Activated T-cell treated with anti-CD3 and anti-CD28 coated beads, Interleukin-2, amount 50 U/mL, for 1 hour (primary cell): Measurements from ENCODE around the gene MIPEP.
"Not testable (repeated sequence)": the region's sequence is repeated elsewhere in the genome, so short reads cannot be mapped to it uniquely, and the experiment has no call there.

Source experiments
- DNase-seq: peaks from one replicate; pipeline ENCODE4 v3.0.0-alpha.2; 2020

MIPEP gene

DNA sequence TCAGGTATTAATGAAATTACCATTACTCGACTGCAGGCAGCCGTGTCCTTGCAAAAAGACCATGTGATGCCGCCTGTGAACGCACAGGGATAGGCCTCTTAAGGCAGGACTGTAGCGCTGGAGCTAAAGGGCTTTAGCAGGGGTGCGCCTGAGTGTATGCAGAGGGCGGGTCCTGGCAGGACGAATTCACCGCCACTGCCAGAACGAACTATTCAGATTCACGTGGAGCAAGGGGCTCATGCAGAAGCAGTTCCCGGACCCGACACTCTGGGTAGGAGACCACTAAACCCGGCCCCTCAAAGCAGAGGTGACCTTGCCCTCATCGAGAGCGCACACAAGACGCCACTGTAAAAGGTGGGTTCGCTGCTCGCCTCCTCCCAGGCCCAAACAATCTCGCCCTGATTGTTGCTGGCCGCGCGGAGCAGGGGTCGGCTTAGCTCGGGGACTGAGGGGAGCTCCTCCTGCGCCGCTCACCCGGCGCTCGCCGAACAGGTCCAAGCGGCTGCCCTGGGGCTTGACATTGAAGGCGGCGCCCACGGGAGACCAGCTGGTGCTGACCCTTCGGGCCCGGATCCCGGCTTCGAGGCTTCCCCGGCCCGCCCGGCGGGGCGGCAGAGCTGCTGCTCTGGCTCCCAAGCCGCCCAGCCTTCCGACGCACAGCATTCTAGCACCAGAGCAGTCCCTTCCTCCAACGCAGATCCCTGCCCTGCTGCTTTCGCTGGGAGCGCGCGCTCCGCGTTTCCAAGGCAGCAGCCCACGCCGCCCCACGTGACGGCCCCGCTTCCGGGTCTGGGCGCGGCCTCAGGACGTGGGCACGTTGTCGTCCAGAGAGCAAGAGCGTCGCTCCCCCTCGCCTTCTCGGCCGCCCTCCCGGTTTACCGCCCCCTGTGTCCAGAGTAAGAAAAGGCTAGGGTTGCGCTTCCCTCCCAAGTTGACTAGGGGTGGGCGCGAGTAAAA is at the start of gene MIPEP:
MIPEP (minus strand) TSS at position 743 of the 957 bp plus-strand sequence; CDS start at position 663, 80 bp downstream.
- peak; percentile 88 for DNase-seq

DNA sequence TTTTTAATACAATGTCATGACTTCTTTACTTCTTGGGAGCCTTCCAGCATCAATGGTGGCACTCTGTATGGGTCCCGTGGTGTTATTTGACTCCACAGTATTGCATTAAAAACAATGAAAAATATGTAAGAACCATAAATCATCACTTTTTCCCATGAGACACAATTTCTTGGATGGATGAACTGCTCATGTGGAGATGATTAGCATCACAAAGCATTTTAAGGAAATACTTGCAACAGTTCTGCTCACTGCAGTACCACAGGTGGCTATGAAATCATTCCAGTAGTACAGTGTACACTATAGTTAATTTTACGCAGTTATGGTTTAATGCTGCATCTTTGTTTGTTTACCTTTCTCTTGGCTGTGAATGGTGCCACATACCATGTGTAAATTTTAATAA is 45.3 kb upstream of the MIPEP start:
- no peak for DNase-seq

DNA sequence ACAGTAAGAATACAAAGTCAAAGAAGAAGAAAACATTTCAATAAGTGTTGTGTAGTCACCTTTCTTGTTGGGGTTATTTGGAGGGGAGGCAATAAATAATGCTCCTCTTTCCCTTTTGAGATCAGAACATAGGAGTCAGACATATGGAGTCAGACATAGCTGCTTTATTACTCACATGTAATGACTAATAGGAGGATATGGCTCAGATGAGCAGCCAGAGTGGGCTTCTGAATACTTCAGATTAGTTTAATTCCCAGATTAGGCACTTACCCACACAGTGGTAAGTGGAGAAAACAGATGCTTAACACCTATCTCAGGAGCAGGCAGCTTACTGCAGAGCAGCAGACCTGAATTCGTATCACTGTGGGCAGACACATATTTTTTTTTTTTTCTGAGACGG is 39.8 kb upstream of the MIPEP start:
- DNase-seq, result no peak

DNA sequence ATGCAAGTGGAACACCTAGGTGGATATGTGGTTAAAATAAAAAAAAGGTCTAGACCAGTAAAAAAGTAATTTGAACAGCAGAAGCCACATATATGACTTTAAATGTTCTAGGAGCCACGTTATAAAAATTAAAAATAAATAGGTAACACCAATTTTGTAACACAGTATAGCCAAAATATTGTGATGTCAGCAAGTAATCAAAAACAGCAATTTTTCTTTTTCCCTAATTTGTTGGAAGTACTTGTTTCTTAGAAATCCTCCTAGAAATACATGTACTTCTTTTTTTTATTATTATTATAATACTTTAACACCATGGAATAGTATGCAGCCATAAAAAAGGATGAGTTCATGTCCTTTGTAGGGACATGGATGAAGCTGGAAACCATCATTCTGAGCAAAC is 33.8 kb upstream of the MIPEP start:
- no peak for DNase-seq

DNA sequence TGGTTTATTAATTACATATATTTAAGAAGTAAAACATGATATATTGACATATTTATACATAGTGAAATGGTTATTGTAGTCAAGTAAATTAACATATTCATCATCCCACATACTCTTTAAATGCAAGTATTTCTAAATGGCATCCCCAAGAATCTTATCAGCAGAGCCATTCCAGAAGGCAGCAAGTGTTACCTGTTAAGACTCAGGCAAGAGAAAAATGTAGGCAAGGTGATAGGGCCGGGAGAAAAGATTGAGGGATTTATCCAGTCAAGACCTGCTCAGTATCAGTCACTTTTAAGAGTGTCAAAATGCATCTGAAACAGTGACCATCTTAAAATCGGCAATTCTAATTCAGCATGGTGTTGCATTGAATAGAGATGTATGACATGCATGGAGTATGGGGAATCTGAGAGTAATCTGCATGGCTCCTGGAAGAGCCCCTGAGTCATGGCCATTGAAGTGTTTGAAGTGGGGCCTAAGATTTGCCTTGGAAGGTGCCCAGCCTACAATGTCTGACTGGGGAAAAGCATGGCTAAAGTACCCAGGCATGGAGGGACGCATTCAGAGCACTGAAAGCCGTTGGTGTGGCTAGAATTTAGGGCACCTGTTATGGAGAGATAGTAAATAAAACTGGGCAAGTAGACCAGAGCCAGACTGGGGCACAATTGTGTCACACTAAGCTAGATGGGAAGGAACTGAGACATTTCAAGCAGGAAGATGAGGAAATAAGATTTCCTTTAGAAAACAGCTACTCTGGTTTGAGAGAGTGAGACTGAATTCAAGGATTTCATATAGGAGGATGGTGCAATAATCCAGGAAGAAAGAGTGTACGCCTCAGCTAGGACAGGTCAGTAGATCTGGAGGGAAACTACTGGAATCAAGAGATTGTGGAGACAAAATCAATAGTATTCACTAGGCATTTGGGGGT is 33.1 kb upstream of the MIPEP start:
- DNase-seq, result no peak

DNA sequence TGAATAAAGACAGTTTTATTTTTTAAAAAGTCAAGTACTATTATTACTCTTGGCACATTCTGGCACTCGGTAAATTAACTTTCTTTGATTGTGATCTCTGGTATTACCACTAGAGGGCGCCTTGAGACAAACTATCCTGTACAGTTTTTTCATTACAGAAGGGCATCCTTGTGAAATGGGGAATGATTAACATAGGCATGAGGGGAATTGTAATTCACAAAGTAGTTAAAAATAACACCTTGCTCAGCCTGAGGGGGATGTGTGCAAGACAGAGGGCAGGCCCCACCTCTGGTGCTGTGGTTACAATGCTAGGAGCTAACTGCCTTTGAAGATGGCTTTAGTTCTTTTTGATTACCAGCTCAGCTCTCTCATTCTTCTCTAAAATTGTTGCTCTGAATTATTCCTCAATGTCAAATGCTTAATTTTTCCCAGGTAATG is 32.3 kb upstream of the MIPEP start:
- DNase-seq, result no peak

DNA sequence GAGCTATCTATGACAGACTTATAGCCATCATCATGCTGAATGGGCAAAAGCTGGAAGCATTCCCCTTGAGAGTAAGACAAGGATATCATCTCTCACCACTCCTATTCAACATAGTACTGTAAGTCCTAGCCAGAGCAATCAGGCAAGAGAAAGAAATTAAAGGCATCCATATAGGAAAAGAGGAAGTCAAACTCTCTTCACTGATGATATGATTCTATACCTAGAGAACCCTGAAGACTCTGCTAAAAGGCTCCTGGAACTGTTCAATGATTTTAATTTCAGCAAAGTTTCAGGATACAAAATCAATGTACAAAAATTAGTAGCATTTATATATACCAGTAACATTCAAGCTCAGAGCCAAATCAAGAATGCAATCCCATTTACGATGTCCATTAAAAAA is 29.8 kb upstream of the MIPEP start:
- no peak for DNase-seq

DNA sequence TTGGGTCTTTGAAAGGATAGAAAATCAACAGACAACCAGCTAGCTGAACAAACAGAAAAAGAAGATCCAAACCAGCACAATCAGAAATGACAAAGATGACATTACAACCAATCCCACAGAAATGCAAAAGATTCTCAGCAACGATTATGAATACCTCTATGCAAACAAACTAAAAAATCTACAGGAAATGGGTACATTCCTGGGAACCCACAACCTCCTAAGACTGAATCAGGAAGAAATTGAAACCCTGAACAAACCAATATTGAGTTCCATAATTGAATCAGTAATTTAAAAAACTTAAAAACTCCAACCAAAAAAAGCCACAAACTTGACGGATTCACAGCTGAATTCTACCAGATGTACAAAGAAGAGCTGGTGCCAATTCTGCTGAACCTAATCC is 29.0 kb upstream of the MIPEP start:
- no peak for DNase-seq

DNA sequence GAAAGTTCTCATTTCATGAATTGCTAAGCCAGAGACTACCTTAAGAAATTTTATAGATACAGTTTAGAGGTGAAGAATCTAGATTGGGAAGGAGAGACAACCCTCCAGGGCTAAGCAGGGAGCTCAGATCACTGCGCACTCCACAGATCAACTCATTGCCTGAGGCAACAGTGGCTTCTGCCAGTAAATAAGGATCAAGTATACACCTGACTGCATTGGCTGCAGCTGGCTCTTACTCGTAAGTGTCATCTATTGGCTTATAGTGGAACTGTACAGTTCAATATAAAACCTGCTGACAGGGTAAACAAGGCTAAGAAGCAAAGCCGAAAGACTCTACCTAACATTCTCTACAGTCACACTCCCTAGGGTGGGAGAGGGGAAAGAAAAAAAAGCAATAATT is 26.1 kb upstream of the MIPEP start:
- DNase-seq, result no peak

DNA sequence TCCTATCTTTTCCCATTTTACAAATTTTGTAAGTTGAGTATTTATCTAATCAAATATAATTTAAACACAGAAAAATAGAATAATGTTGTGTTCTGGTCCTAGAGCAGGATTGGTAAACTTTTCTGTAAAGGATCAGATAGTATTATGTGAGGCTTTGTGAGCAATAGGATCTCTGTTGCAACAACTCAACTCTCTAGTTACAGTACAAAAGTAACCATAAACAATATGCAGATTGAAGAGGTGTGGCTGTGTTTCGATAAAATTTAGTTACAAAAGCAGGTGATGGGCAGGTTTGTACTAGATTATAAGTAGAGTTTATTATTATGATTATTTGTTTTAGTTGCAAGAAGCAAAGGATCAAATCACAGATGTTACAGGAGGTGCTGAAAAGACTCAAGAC is 23.3 kb upstream of the MIPEP start:
- DNase-seq, result no peak

DNA sequence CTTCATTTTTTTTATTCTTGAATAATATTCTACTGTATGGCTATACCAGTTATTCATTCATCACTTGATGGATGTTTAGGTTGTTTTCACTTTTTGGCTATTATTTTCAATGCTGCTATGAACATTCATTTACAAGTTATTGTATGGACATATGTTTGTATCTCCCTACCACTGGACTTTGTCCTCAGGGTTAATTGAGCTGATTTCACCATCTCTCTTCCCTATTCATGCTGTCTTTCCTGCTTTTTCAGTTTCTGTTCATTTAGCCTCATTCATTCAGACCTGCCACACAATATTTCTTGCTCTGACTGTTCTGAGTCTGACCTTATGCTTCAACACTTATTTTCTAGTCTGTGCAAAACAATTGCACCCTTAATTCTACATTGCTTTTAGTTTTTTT is 20.4 kb upstream of the MIPEP start:
- no peak for DNase-seq

DNA sequence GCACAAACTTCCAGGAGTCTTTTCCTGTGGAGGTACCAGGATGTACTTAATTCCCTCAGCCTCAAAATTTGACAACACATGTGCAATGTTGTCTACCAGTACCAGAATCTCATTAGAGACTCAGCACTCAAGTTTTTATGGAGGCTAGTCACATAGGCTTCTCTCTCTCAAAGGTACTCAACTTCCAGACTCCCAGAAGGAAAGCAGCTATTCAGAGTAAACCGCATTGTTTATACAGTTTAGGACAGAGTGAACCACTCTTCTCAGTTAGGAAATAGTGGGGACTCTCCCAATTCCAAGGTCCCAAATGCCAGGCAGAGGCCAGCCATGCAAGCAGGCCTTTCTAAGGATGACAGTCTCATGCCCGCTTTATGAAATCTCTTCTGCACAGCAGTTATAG is 16.6 kb upstream of the MIPEP start:
- DNase-seq, result no peak

DNA sequence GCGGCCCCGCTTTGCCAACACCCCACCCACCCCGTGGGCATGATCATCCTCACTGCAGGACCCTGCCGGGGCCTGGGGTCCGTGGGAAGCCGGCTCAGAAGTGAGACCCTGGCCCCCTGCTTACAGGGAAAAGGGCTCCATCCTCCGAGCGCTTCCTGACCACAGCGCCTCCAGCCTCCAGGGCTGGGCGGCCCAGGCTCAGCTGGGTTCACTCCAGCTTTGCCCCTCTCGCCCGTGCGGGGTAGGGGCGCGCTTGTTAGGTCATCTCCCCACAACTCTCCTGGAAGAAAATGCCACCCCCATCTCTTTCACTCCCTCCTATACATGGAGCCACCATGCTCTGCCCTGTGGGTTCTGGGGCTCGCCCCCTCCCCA is 14.7 kb upstream of the MIPEP start:
- no peak for DNase-seq

DNA sequence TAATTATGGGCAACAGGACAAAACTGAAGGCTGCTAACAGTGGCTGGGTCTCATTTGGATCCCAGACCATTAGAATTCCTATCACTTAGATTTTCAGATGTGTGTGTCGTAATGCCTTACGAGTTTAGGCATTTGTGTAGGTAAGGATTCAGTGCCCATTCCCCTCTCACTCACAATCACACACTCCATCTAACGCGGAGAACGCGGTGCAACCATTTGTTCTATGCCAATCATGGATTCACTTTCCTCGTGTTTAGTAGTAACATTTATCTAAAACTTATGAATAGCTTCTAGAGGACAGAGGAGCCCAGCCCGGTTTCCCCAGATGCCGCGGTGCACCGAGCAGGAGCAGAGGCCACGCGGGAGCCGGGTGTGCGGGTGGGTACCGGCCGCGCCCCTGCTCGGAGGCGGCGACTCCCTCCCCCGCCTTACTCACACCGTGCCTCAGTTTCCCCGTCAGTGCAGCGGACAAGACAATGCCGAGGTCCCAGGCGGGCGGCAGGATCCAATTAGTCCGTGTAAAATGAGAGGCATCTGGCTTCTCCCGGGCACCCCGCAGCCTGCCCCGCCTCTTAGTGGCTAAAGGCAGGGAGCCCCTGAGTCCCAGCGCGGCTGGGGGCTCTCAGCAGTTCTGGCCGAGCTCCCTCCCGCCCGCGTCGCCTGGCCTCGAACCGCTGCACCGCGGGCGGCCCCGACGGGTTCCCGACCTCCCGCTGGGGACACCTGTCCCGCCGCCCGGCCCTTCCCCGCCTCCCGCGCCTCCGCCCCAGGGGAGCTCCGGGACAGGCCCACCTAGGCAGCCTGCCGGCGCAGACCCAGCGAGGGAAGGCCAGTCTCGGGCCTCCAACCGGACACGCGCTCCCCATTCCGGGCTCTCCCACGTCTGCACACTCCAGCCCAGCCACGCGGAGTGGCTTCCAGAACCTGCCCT is 14.0 kb upstream of the MIPEP start:
- no peak for DNase-seq

DNA sequence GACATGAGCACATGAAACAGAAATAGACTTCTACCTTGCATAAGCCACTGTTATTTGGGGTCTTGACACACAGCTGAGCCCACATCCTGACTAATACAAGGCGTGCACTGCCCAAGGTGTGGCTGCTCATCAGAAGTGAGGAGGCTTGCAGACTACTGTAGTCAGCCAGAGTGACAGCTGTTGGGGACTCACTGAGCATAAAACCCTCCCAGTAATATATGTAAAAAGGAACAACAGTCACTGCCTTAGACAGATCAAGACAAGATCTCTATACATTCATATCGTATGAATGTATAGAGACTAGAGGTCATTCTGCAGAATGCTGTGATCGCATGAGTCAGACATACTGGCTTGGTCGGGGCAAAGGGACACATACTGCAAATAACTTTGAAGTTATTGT is 12.2 kb upstream of the MIPEP start:
- DNase-seq, result no peak

DNA sequence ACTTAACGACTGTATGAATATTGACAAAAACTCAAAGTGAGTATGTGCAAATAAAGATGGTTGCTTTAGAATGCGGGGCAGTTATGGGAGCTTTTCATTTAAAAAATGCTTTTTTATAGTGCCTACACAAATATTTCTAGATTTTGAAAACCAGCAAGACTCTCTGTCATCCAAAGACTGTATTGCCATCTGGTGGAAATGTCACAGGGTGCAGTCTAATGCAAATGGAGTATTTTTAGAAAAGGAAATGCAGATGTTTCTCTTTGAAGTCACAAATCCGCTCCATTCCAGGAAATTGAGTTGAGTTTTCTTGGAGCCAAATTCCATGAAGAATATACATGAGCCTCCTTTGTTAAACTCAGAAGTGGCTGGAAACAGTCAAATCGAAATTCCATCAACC is 10.4 kb upstream of the MIPEP start:
- DNase-seq, result no peak

DNA sequence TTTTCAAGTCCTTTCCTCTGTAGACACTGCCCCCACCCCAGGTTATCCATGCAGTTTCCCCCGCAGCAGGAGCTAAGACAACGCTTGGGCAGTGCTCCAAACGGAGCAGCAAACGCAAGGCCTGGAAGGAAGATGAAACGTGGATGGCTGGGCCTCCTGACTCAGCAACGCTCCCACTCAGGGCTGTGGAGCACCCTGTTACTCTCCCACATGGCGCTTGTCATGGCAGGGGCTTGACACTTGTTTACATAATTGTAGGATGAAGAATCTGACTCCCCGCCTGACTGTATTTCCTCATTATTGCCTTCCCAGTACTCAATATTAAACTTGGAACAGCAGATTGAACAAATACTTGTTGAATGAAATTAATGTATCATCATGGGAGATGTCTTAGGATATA is 8.9 kb upstream of the MIPEP start:
- DNase-seq, result no peak

DNA sequence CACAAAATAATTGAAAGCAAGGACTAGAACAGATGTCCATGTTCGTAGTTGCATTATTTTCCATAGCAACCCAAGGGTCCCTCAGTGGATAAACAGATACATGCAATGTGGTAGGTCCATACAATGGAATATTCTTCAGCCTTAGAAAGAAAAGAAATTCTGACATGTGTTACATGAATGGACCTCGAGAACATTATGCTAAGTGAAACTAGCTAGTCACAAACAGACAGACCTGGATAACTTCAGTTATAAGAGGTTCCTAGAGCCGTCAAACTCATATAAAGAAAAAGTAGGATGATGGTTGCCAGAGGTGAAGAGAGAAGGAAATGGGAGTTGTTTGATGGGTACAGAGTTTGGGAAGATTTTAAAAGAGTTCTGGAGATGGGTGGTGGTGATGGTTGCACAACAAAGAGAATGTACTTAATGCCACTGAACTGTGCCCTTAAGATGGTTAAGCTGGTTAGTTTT is 8.3 kb upstream of the MIPEP start, which contains the start of gene C1QTNF9B:
C1QTNF9B (minus strand) TSS at position 51 of the 468 bp plus-strand sequence.
- not testable (repeated sequence) for DNase-seq

DNA sequence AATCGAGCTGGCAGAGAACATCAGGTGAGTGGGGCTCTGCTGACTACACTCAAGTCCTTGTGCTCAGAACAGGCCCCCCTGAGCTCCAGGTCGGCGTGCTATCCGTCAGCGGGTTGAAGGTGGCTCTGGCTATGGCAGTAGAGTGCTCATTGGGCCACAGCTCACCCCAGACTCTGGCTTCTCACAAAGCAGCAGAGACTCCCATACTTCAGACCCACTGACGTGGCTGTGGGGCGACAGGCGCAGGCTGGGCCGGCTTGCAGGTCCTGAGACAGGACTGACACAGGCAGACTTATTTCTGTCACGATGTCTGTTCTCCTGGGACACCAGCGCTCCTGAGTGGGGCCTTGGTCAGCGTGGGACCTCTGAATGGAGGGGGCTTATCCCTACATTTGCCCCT is 5.5 kb upstream of the MIPEP start:
- DNase-seq, result not testable (repeated sequence)

DNA sequence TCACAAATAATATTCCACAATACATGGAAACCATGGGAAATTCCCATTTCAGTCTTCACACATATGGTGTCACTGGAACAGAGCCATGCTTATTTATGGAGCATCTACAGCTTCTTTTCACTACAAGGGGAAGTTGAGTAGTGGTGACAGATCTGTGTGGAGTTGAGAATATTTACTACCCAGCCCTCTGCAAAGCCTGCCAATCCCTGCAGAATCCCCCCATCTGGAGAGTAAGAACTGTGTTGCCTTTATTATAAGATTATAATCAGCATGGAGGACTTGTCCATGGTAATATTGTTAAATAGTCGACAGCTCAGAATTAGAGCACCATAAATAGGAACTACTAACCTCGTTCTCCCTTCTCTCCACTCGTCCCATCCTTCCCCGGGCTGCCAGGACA is 4.6 kb upstream of the MIPEP start:
- DNase-seq, result not testable (repeated sequence)

DNA sequence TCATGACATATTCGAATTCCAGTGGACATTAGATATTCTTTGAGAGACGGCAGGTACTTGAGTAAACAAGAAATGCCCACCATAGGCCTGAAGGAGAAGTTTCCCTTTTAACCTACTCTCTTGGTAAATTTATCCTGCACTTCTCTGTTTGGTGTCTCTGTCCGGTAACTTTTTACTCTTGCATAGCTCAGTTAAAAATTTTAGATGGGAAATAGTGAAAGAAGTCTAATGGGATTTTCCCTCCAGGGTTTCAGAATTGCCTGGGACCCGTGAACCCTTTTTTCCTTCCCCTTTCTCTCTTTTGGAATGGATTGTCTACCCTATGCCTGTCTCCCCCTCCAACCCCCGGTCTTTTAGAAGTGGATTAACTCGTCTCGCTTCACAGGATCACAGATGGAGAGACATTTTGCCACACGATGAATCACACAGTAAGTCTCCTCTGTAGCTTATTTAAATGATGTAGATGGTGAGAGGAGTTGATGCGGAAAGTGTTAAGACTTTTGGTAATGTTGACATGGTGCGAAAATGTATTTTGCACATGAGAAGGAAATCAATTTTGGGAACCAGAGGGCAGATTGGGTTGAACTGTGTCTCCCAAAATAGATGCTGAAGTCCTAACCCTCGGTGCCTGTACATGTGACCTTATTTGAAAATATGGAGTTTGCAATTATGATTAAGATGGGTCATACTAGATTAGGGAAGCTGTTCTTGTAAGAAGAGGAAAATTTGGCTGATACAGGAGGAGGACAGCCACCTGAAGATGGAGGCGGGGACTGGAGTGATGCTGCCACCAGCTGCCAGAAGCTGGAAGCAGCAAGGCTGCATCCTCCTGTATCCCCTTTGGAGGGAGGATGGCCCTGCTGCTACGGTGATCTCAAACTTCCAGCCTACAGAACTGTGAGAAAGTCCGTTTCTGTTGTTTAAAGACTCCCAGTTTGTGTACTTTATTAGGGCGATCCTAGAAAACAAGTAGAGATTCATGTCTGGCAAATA is 711 bp upstream of the MIPEP start:
- DNase-seq, result no peak
